Skin epidermis (tissue), 12 donors: ENCODE measurements around the gene GRAP.
A peak's percentile ranks its signal among the peaks of the same experiment; 100 is the strongest.
"Not testable (repeated sequence)": the region's sequence is repeated elsewhere in the genome, so short reads cannot be mapped to it uniquely, and the experiment has no call there.

ENCODE experiments used
- H3K27ac ChIP-seq, 21 experiments: fragments of 200-600 bp; sonication (generic) in 11 of 21; one replicate each; pipeline ENCODE4 v1.5.0; 2020; ENCODE audit warnings: mild to moderate bottlenecking in 3 of 21, inconsistent platforms in 2 of 21, moderate library complexity in 2 of 21
- H3K4me3 ChIP-seq, 7 experiments: fragments of 200-600 bp; sonication (generic) in 2 of 7; one replicate each; pipeline ENCODE4 v1.5.0; 2020; ENCODE audit warnings: inconsistent platforms in 2 of 7, mild to moderate bottlenecking in 2 of 7, moderate library complexity in 1 of 7

Gene GRAP

GRCh38 chr17:19046782-19047375, at the start of gene GRAP:
Gene GRAP, minus strand, starts transcription at chr17:19046957. Its CDS starts 31 bp downstream, at chr17:19046926.
- not testable (repeated sequence) for H3K27ac ChIP-seq, H3K4me3 ChIP-seq

- peak overlapping the region in 2 of 21 experiments; percentile 3 to 21 for H3K27ac ChIP-seq
Observed at GRCh38 chr17:19093684-19094438, 47.1 kb upstream of the GRAP start.

GRCh38 chr17:19092737-19093683, 46.3 kb upstream of the GRAP start:
- H3K4me3 ChIP-seq: not testable (repeated sequence)
- H3K27ac ChIP-seq: peak overlapping the region in 2 of 21 experiments; percentile 3 to 21

More at GRCh38 chr17:19093684-19094438, 47.1 kb upstream of the GRAP start:
- not testable (repeated sequence) for H3K4me3 ChIP-seq

- H3K27ac ChIP-seq, H3K4me3 ChIP-seq: not testable (repeated sequence)
Observed at GRCh38 chr17:19090058-19090772, 43.5 kb upstream of the GRAP start.

GRCh38 chr17:19088804-19089685, 42.3 kb upstream of the GRAP start:
- not testable (repeated sequence) for H3K4me3 ChIP-seq

GRCh38 chr17:19077386-19077785, 30.6 kb upstream of the GRAP start:
- H3K27ac ChIP-seq, H3K4me3 ChIP-seq: not testable (repeated sequence)

More at GRCh38 chr17:19088804-19089685, 42.3 kb upstream of the GRAP start:
- H3K27ac ChIP-seq: not testable (repeated sequence)

- not testable (repeated sequence) for H3K4me3 ChIP-seq
Observed at GRCh38 chr17:19076398-19077192, 29.8 kb upstream of the GRAP start.

GRCh38 chr17:19070318-19071168, 23.8 kb upstream of the GRAP start:
- H3K27ac ChIP-seq, H3K4me3 ChIP-seq: not testable (repeated sequence)

More at GRCh38 chr17:19076398-19077192, 29.8 kb upstream of the GRAP start:
- not testable (repeated sequence) for H3K27ac ChIP-seq

GRCh38 chr17:19064378-19064777, 17.6 kb upstream of the GRAP start:
- peak overlapping the region in 2 of 21 experiments; percentile 59 to 67 for H3K27ac ChIP-seq

GRCh38 chr17:19063326-19063956, 16.7 kb upstream of the GRAP start:
- Histone ChIP-seq H3K27ac (peak overlapping the region in 12 of 21 experiments; percentile 57 to 86 (median 74)), H3K4me3 (peak overlapping the region in 3 of 7 experiments; percentile 15 to 22 (median 21))

More at GRCh38 chr17:19064378-19064777, 17.6 kb upstream of the GRAP start:
- not testable (repeated sequence) for H3K4me3 ChIP-seq

GRCh38 chr17:19062718-19063325, 16.1 kb upstream of the GRAP start:
- not testable (repeated sequence) for H3K4me3 ChIP-seq, H3K27ac ChIP-seq

GRCh38 chr17:19062009-19062717, 15.4 kb upstream of the GRAP start:
- H3K4me3 ChIP-seq, H3K27ac ChIP-seq: not testable (repeated sequence)

GRCh38 chr17:19055447-19055846, 8.7 kb upstream of the GRAP start:
- H3K27ac ChIP-seq, H3K4me3 ChIP-seq: not testable (repeated sequence)

- H3K4me3 ChIP-seq, H3K27ac ChIP-seq: not testable (repeated sequence)
Observed at GRCh38 chr17:19048826-19049225, 2.1 kb upstream of the GRAP start.

- H3K4me3 ChIP-seq, H3K27ac ChIP-seq: not testable (repeated sequence)
Observed at GRCh38 chr17:19047510-19047909, 753 bp upstream of the GRAP start.
